ACC112 (cell line): Measurements from ENCODE around the gene AAMP.
A peak's percentile ranks its signal among the peaks of the same experiment; 100 is the strongest.
"Not testable (repeated sequence)": the region's sequence is repeated elsewhere in the genome, so short reads cannot be mapped to it uniquely, and the experiment has no call there.

Experiments
- H2AFZ ChIP-seq: fragments of 200-600 bp; sonication (generic); one replicate; pipeline ENCODE4 v1.6.0; 2017; ENCODE audit warnings: antibody characterized with exemption, low read length; ENCODE audit not compliant: unreplicated experiment
- H3K27ac ChIP-seq: fragments of 200-600 bp; sonication (generic); 2 replicates; pipeline ENCODE4 v1.5.1; 2014; ENCODE audit warnings: low read depth, mild to moderate bottlenecking, antibody characterized with exemption, low read length, moderate library complexity
- H3K27me3 ChIP-seq: fragments of 200-600 bp; sonication (generic); 2 replicates; pipeline ENCODE4 v1.6.1; 2014; ENCODE audit warnings: mild to moderate bottlenecking, antibody characterized with exemption, low read length, moderate library complexity, mixed read lengths; ENCODE audit not compliant: insufficient read depth
- H3K36me3 ChIP-seq: fragments of 200-600 bp; sonication (generic); 2 replicates; pipeline ENCODE4 v1.6.1; 2016; ENCODE audit warnings: mild to moderate bottlenecking, antibody characterized with exemption, low read length, moderate library complexity, mixed read lengths; ENCODE audit not compliant: insufficient read depth
- H3K4me1 ChIP-seq: fragments of 200-600 bp; sonication (generic); one replicate; pipeline ENCODE4 v1.6.1; 2016; ENCODE audit warnings: low read length, mixed read lengths; ENCODE audit not compliant: insufficient read depth, unreplicated experiment, control insufficient read depth
- H3K4me3 ChIP-seq: fragments of 200-600 bp; sonication (generic); 2 replicates; pipeline ENCODE4 v1.5.1; 2014; ENCODE audit warnings: mild to moderate bottlenecking, low read depth, low read length
- H3K79me2 ChIP-seq: fragments of 200-600 bp; sonication (generic); one replicate; pipeline ENCODE4 v1.6.0; 2016; ENCODE audit warnings: low read length; ENCODE audit not compliant: control insufficient read depth, unreplicated experiment, insufficient read depth

Gene AAMP, protein sequence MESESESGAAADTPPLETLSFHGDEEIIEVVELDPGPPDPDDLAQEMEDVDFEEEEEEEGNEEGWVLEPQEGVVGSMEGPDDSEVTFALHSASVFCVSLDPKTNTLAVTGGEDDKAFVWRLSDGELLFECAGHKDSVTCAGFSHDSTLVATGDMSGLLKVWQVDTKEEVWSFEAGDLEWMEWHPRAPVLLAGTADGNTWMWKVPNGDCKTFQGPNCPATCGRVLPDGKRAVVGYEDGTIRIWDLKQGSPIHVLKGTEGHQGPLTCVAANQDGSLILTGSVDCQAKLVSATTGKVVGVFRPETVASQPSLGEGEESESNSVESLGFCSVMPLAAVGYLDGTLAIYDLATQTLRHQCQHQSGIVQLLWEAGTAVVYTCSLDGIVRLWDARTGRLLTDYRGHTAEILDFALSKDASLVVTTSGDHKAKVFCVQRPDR

DNA sequence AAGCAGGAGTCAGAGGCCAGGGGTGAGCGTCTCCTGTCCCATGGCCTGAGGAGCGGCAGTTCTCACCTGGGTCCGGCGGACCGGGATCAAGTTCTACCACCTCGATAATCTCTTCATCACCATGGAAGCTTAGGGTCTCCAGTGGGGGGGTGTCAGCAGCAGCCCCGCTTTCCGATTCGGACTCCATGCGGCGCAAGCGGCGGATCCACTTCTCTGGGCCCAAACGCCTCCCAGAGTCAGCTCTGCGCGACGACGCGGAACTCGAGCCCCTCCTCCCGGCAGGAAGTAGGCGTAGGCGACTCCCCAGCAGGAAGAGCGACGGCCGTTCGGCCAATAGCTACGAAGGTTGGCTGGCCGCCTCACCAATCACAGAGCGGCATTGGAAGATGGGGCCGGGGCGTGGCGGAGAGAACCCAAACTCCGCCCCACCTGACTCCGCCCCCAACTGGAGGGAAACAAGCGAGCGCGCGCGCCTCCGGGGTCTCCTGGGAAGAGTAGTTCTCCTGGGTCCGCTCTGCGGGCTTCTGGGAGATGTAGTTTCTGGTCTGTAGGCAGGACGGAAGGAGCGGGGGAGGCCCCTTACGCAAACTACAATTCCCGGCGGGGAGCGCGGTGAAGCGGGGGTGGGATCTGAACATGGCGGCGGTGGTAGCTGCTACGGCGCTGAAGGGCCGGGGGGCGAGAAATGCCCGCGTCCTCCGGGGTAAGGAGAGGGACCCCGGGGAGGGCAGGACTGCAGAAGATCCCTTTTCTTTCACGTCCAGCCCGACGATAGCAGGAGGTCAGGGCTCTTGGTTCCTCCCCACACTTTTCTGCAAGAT is at the start of gene AAMP, which contains the start of gene PNKD:
Gene AAMP, minus strand, starts transcription at position 238 of the 821 bp plus-strand sequence. Its CDS starts 51 bp downstream, at position 187.
Gene PNKD, plus strand, starts transcription at position 620 of the 821 bp plus-strand sequence. Its CDS starts 17 bp downstream, at position 637.
- H3K27ac ChIP-seq = peak within 1 kb of the TSS; percentile 24; the same call in 1 of the 2 replicates
- no peak within 1 kb of the TSS for H2AFZ ChIP-seq
- no peaks in the 10 kb centered on the region for H3K27me3 ChIP-seq
- H3K4me3 ChIP-seq = peak within 1 kb of the TSS; percentile 90
- H3K79me2 ChIP-seq = peaks cover 22% of the 10 kb centered on the region
- peaks cover 9% of the 10 kb centered on the region; the same call in 1 of the 2 replicates for H3K36me3 ChIP-seq
- peaks cover 16% of the 10 kb centered on the region for H3K4me1 ChIP-seq

DNA sequence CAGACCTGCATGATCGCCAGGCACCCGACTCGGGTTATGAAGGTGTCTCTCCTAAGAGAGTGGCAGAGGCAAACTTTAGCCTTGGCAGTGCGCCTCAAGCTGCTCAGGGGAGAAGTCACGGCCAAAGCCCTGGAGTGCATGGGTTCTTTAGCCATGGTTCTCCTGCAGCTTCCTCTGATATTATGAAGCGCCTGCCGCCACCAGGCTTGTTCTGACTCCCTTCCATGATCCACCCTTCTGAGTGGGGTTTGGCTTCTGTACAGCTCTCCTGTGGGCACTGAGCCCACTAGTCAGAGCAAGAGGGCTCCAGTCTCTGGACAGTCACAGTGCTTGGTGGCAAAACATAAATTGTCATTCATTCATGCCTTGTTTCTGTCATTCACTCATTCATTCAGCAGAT is 48.3 kb upstream of the AAMP start:
- Histone ChIP-seq H3K79me2 (no peaks in the 10 kb centered on the region), H2AFZ (no peak overlapping the region), H3K27me3 (no peaks in the 10 kb centered on the region), H3K4me3 (no peak overlapping the region), H3K27ac (no peak overlapping the region), H3K4me1 (peaks cover 3% of the 10 kb centered on the region), H3K36me3 (no peaks in the 10 kb centered on the region)

DNA sequence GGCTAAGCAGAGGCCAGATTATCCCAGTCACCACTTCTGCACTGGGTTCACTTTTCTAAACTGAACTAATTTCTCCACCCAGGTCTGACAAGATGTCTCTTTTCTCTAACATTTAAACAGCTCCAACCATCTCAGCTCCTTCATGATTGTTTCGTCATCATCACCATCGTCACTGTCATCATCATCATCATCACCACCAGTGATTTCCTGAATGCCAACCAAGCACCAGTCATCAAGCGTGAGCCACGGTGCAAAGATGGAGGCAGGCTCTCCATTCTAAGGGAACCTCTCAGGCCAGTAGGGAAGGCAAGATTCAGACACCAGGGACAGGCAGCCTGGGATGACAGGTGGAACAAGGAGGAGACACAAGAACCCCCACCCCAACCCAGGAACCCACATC is 47.9 kb upstream of the AAMP start:
- Histone ChIP-seq H3K4me1 (peaks cover 3% of the 10 kb centered on the region), H3K27me3 (no peaks in the 10 kb centered on the region), H3K4me3 (no peak overlapping the region), H3K79me2 (no peaks in the 10 kb centered on the region), H3K27ac (no peak overlapping the region), H3K36me3 (no peaks in the 10 kb centered on the region), H2AFZ (no peak overlapping the region)

DNA sequence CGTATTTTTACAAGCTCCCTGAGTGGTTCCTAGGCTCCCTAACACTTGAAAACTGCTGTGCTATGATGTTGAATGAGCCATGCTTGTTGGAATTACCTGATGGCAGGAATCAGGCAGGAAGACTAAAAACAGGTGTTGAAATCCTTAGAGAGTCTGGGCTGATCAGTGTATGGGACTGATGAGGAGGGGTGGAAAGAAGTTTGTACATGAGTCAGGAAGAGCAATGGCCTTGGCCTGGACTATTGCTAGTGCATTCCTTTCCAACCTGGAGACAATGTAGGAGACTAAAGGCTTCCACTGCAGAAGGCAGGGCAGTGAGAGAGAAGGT is 47.3 kb upstream of the AAMP start:
- Histone ChIP-seq H3K79me2 (no peaks in the 10 kb centered on the region), H3K36me3 (no peaks in the 10 kb centered on the region), H3K27ac (no peak overlapping the region), H3K4me1 (no peaks in the 10 kb centered on the region), H2AFZ (no peak overlapping the region), H3K4me3 (no peak overlapping the region), H3K27me3 (no peaks in the 10 kb centered on the region)

DNA sequence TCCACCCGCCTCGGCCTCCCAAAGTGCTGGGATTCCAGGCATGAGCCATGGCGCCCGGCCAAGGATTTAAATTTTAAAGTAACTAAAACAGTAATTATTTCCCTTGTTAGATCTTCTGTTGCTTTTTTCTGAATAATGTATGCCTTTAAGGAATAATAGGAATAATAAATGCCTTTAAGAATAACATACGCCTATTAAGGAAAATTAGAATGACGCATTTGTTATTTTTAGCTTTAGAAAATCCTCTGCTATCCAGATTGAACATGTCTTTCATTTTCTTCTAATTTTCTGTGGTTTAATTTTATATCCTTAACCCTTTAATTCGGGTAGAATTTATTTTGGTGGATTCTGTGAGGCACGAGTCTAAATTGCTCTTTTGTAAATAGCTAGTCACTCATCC is 45.5 kb upstream of the AAMP start:
- Histone ChIP-seq H3K36me3 (no peaks in the 10 kb centered on the region), H3K4me3 (no peak overlapping the region)

DNA sequence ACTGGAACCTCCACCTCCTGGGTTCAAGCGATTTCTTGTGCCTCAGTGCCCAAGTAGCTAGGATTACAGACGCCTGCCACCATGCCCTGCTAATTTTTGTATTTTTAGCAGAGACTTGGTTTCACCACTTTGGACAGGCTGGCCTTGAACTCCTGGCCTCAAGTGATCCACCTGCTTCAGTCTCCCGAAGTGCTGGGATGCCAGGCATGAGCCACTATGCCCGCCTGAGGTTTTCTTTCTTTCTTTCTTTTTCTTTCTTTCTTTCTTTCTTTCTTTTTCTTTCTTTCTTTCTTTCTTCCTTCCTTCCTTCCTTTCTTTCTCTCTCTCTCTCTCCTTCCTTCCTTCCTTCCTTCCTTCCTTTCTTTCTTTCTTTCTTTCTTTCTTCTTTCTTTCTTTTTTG is 44.8 kb upstream of the AAMP start:
- H3K27ac ChIP-seq, H3K4me3 ChIP-seq, H3K79me2 ChIP-seq, H3K27me3 ChIP-seq, H3K4me1 ChIP-seq, H2AFZ ChIP-seq, H3K36me3 ChIP-seq: not testable (repeated sequence)

More for the DNA sequence above, 45.5 kb upstream of the AAMP start:
- H3K4me1 ChIP-seq = no peaks in the 10 kb centered on the region
- H3K79me2 ChIP-seq = no peaks in the 10 kb centered on the region
- no peak overlapping the region for H3K27ac ChIP-seq
- no peak overlapping the region for H2AFZ ChIP-seq
- H3K27me3 ChIP-seq = no peaks in the 10 kb centered on the region

DNA sequence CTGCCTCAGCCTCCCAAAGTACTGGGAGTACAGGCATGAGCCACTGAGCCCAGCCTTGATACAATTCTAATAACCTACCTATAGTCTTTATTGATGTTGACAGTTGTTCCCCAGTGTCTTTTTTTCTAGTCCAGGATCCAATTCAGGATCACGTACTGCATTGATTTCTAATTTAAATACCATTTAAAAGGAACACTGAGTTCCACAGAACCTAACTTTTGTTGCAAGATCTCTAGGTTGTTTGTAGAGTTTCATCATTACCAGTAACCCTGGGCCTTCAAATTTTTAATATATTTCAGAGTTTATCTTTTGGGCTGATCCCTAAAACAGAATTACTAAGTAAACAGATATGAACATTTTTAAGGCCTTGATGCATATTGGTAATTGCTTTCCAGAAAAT is 43.4 kb upstream of the AAMP start:
- Histone ChIP-seq H3K27ac (no peak overlapping the region), H3K4me1 (no peaks in the 10 kb centered on the region), H3K36me3 (no peaks in the 10 kb centered on the region), H3K79me2 (no peaks in the 10 kb centered on the region), H2AFZ (no peak overlapping the region), H3K27me3 (no peaks in the 10 kb centered on the region), H3K4me3 (no peak overlapping the region)

DNA sequence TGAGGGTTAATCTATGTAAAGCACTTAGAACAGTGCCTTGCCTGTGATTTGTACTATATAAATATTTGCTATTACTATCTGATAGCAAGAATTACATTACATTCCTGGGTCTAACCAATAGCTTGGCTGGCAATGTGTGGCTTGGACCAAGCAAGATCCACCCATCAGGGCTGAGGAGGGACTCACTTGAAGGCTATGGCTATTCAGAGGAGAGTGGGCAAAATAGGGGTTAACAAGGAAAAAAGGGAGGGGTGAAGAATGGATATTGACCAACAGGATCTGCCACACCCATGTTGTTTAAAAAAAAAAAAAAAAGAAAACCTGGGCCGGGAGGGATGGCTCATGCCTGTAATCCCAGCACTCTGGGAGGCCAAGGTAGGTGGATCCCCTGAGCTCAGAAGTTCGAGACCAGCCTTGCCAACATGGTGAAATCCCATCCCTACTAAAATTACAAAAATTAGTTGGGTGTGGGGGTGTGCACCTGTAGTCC is 42.4 kb upstream of the AAMP start:
- Histone ChIP-seq H3K27ac (no peak overlapping the region), H3K27me3 (no peaks in the 10 kb centered on the region), H3K36me3 (no peaks in the 10 kb centered on the region), H3K4me1 (no peaks in the 10 kb centered on the region), H3K79me2 (no peaks in the 10 kb centered on the region), H2AFZ (no peak overlapping the region), H3K4me3 (no peak overlapping the region)

DNA sequence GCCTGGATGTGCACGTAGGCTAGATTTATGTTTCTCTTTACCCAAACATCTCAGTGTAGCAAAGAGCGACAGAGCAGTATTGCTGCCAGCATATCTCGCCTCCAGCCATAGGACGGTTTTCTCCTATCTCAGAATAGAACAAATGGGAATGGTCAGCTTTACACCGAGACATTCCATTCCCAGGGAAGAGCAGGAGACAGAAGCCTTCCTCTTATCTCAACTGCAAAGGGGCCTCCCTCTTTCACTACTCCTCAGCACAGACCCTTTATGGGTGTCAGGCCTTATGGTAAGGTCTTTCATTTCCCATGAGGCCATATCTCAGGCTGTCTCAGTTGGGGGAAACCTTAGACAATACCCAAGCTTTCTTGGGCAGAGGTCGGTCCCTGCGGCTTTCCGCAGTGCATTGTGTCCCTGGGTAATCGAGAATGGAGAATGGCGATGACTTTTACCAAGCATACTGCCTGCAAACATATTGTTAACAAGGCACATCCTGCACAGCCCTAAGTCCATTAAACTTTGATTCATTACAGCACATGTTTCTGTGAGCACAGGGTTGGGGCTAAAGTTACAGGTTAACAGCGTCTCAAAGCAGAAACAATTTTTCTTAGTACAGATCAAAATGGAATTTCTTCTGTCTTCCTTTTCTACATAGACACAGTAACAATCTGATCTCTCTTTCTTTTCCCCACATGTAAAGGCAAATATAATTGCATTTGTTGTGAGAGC is 41.8 kb upstream of the AAMP start:
- H3K27ac ChIP-seq, H2AFZ ChIP-seq, H3K4me1 ChIP-seq, H3K36me3 ChIP-seq, H3K27me3 ChIP-seq, H3K79me2 ChIP-seq, H3K4me3 ChIP-seq: not testable (repeated sequence)

DNA sequence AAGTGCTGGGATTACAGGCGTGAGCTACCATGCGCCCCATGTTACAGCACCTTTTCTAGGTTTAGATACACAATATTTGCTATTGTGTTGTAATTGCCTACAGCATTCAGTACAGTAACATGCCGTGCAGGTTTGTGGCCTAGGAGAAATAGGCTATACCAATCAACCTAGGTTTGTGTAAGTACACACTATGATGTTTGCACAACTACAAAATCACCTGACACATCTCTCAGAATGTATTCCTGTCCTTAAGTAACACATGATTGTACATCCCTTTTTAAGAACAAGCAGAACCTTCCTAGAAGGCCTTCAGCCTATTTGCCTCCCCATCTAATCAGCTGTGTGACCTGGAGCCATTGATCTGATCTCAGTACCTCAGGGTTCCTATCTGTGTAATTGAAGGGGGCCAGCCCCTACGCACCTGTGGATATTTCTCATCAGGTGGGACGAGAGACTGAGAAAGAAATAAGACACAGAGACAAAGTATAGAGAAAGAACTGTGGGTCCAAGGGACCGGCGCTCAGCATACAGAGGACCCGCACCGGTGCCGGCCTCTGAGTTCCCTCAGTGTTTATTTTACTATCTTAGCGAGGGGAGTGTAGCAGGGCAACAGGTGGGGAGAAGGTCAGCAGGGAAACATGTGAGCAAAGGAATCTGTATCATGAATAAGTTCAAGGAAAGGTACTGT is 41.1 kb upstream of the AAMP start:
- H3K27me3 ChIP-seq = no peaks in the 10 kb centered on the region
- H3K4me1 ChIP-seq = no peaks in the 10 kb centered on the region
- no peak overlapping the region for H2AFZ ChIP-seq

More for the DNA sequence above, 41.1 kb upstream of the AAMP start:
- H3K79me2 ChIP-seq = no peaks in the 10 kb centered on the region
- H3K36me3 ChIP-seq = no peaks in the 10 kb centered on the region
- H3K4me3 ChIP-seq = no peak overlapping the region
- H3K27ac ChIP-seq = no peak overlapping the region
